Stimulated activated effector memory CD8-positive, alpha-beta T cell treated with anti-CD3 and anti-CD28 coated beads, Interleukin-12 subunit alpha, Interleukin-12 subunit beta, amount 100 ng/mL, for 72 hours (primary cell): ENCODE measurements around the gene PTX4.
"Not testable (repeated sequence)": the region's sequence is repeated elsewhere in the genome, so short reads cannot be mapped to it uniquely, and the experiment has no call there.

Experiments
- ATAC-seq: fragments of 150-1000 bp; cut with Tn5 transposase; 2 replicates; pipeline ENCODE4 v1.10.0; 2021
- DNase-seq, 2 donors: peaks; one replicate each; pipeline ENCODE4 v3.0.0; 2021 to 2022; ENCODE audit warnings: low spot score in 2 of 2
- H3K27ac Mint-ChIP-seq: one replicate; pipeline ENCODE4 v1.8.0; 2022; ENCODE audit warnings: mild to moderate bottlenecking, mixed read lengths
- H3K36me3 Mint-ChIP-seq: one replicate; pipeline ENCODE4 v1.8.0; 2022; ENCODE audit warnings: mild to moderate bottlenecking, mixed read lengths
- H3K4me1 Mint-ChIP-seq: one replicate; pipeline ENCODE4 v1.8.0; 2022; ENCODE audit warnings: mixed read lengths
- H3K4me3 Mint-ChIP-seq: one replicate; pipeline ENCODE4 v1.8.0; 2022; ENCODE audit warnings: mild to moderate bottlenecking, mixed read lengths
- H3K9me3 Mint-ChIP-seq: one replicate; pipeline ENCODE4 v1.8.0; 2022; ENCODE audit warnings: mixed read lengths

The PTX4 gene

GRCh38 chr16:1442697-1443096 is 46.0 kb downstream of the PTX4 start:
- H3K9me3 Mint-ChIP-seq, result no peaks in the 10 kb centered on the region
- no peaks in the 10 kb centered on the region for H3K4me1 Mint-ChIP-seq
- H3K27ac Mint-ChIP-seq, result no peak overlapping the region
- H3K4me3 Mint-ChIP-seq, result no peak overlapping the region
- no peak for ATAC-seq
- no peak for DNase-seq
- peaks cover 6% of the 10 kb centered on the region for H3K36me3 Mint-ChIP-seq

DNA sequence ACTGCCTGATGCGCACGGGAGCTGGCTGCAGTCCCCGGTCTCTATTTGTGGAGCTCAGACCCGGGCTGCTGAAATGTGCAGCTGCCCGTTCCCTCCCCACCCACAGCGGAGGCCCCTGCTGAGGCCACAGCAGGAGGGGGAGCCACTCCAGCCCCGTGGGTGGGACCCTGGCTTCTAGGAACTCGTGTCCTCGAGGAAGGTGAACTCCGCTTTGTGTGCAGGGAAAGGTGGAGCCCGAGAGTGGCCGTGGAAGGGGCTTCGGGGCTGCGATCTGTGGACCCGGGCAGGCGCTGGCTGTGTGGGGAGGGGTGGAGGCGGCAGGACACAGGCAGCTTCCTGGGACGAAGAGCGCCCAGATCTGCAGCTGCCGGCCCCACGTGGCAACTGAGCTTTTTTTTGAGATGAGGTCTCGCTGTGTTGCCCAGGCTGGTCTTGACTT is 47.3 kb downstream of the PTX4 start:
- no peaks in the 10 kb centered on the region for H3K4me1 Mint-ChIP-seq
- H3K36me3 Mint-ChIP-seq, result peaks cover 6% of the 10 kb centered on the region
- no peak for ATAC-seq
- no peak overlapping the region for H3K4me3 Mint-ChIP-seq
- no peaks in the 10 kb centered on the region for H3K9me3 Mint-ChIP-seq
- no peak for DNase-seq
- H3K27ac Mint-ChIP-seq, result no peak overlapping the region

GRCh38 chr16:1439699-1440074 is 49.1 kb downstream of the PTX4 start:
- H3K36me3 Mint-ChIP-seq, DNase-seq, H3K9me3 Mint-ChIP-seq, H3K4me3 Mint-ChIP-seq, ATAC-seq, H3K27ac Mint-ChIP-seq, H3K4me1 Mint-ChIP-seq: not testable (repeated sequence)

DNA sequence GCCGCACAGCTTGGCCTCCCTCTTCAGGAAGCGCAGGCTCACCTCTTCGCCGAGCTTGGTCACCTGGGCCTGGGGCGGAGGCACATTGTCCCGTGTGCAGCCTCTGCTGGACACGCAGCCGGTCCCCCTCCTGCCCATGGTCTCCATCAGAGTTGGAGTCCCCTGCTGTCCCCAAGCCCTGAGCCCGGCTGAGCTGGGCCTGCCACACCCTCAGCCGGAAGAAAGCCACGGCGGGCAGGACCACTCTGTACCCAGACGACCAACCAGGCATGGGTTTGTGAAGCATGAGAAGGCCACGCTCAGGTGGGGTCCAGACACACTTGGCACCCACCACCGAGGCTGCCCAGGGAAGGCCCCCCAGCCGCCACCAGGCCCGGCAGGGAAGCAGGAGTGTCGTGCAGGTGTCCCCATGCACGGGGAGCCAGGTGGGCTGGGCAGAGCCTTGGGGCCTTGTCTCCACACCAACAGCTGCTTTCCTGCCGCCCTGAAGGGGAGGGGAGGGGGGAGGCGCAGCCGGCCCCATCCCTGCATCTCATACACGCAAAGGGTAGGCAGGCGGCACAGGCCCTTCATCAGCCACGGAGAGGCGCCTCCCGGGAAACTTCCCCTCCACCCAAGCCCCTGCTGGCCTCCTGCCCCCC is 49.6 kb downstream of the PTX4 start:
- no peak for ATAC-seq
- no peak overlapping the region for H3K27ac Mint-ChIP-seq

GRCh38 chr16:1438229-1439057 is 50.3 kb downstream of the PTX4 start:
- no peak for ATAC-seq
- no peaks in the 10 kb centered on the region for H3K4me1 Mint-ChIP-seq
- DNase-seq, result no peak

More for the DNA sequence above, 49.6 kb downstream of the PTX4 start:
- no peaks in the 10 kb centered on the region for H3K4me1 Mint-ChIP-seq
- no peak overlapping the region for H3K4me3 Mint-ChIP-seq
- H3K9me3 Mint-ChIP-seq, result no peaks in the 10 kb centered on the region
- H3K36me3 Mint-ChIP-seq, result peaks cover 6% of the 10 kb centered on the region
- DNase-seq, result no peak

DNA sequence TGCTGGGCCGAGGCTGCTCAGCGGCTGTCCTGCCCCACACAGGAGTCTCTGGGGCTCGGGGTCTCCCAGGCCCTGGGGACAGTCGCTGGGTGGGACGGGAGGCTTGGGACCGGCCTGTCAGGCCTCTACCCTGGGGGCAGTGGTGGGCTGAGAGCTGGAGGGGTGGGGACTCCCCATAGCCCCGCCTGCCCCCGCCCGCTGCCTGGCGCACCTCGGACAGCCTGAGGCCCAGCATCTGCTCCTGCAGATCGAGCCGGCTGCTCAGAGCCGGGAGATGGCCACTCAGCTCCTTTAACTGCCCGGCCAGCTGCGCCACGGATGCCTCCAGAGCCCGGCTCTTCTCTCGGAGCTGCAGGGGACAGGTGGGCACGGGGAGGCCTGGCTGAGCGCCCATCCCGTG is 51.1 kb downstream of the PTX4 start:
- ATAC-seq, result no peak
- no peak overlapping the region for H3K27ac Mint-ChIP-seq
- H3K36me3 Mint-ChIP-seq, result peaks cover 6% of the 10 kb centered on the region
- no peaks in the 10 kb centered on the region for H3K9me3 Mint-ChIP-seq
- no peak overlapping the region for H3K4me3 Mint-ChIP-seq
- DNase-seq, result no peak
- H3K4me1 Mint-ChIP-seq, result no peaks in the 10 kb centered on the region

More at GRCh38 chr16:1438229-1439057, 50.3 kb downstream of the PTX4 start:
- H3K27ac Mint-ChIP-seq, result no peak overlapping the region
- H3K9me3 Mint-ChIP-seq, result no peaks in the 10 kb centered on the region
- peaks cover 6% of the 10 kb centered on the region for H3K36me3 Mint-ChIP-seq
- no peak overlapping the region for H3K4me3 Mint-ChIP-seq

DNA sequence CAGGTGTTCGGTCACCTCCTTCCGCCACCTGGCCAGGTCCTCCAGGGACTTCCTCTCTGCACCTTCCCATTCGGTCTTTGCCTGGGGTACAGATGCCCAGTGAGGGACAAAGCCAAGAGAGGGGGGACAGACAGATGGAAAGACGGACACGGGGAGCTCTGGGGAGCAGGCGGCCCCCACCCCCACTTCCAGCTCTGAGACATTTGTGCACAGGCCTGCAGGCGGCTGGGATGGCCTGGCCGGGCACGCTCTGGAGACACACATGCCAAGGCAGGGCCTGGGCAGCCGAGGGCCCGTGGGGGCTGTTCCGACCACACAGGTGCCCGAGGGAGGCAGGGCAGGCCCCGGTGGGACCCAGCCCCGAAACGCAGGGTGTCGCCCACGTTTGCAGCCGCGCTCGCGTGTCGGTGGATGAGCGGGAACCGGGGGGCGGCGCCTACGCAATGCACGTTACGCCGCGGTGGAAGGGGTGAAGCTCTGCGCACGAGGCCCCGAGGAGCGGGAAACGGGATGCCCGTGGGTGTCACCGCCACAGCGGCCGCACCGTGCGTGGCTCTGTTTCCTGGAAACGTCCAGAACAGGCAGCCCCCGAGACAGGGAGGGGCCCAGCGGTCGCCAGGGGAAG is 51.9 kb downstream of the PTX4 start:
- Mint-ChIP-seq H3K9me3 (no peaks in the 10 kb centered on the region), H3K4me3 (no peak overlapping the region), H3K4me1 (no peaks in the 10 kb centered on the region), H3K27ac (no peak overlapping the region), H3K36me3 (peaks cover 6% of the 10 kb centered on the region)
- DNase-seq (no peak), ATAC-seq (no peak)

GRCh38 chr16:1435921-1436697 is 52.6 kb downstream of the PTX4 start:
- Mint-ChIP-seq H3K27ac (no peak overlapping the region), H3K4me1 (no peaks in the 10 kb centered on the region), H3K4me3 (no peak overlapping the region), H3K9me3 (no peaks in the 10 kb centered on the region), H3K36me3 (peaks cover 6% of the 10 kb centered on the region)
- no peak for ATAC-seq
- no peak for DNase-seq
